Activated gamma-delta T cell treated with Interleukin-2 at 50 U/mL for 16 hours (primary cell): ENCODE results near the gene ZBTB20.

Experiments
- DNase-seq: peaks from one replicate; pipeline ENCODE4 v3.0.0-alpha.2; 2020

ZBTB20 gene

GRCh38 chr3:114664006-114664405 is 483.1 kb downstream of the ZBTB20 start:
- DNase-seq, result no peak

DNA sequence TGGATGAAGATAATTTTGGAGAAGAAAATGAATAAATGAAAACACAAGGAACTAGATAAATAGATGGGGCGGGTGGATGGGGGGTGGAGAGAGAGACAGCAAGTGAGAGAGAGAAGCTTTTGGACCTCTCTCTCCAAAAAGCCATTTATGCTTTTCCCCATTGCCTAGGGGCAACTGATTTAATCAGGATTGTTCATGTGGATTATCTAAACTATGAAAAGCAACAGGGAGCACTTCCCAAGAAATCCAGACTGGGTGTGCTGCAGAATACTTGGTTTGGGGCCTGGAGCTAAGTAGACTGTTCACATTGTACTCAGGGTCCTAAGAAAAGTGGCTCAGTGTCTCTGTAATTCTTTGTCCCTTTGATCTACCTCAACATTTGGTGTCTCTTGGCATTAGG is 486.3 kb downstream of the ZBTB20 start:
- DNase-seq, result no peak

DNA sequence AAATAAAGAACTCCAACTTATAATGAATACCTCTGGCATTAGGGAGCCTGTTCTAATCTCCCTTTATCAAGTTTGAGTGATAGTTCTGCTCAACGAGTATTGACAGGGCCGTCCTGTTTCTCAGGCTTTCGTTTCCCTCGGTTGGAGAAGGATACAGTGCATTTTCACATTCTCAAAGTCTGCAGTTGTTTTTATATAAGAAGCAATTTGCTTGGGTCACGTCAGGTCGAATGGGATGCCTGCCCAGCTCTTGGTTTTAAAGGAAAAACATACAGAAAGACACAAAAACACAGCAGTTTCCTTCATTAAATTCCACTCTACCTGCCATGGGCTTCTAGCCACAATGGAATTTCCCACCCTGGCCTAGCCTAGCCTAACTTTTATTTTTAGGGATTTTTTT is 487.0 kb downstream of the ZBTB20 start:
- DNase-seq, result no peak

- no peak for DNase-seq
Measured at GRCh38 chr3:114659109-114660061, 487.7 kb downstream of the ZBTB20 start.

GRCh38 chr3:114651555-114651954 is 495.5 kb downstream of the ZBTB20 start:
- DNase-seq, result no peak

GRCh38 chr3:114650808-114651207 is 496.3 kb downstream of the ZBTB20 start:
- no peak for DNase-seq

DNA sequence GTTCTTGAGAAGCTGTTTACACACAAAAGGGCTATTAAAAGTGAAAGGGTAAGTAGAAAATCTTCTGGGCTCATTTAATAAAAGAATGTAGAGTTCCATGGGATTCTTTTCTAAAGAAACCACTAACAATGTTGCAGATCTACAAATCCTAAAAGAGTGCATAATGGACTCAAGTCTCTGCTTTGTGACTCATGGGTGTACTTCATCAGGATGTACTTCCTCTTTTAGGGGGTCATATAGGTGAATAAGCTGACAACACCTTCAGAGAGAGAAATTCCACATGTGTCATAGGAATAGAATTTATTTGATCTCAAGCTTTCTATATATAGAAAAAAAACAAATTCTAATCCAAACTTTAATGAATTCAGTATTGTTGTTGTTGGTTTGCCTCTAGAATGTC is 497.8 kb downstream of the ZBTB20 start:
- no peak for DNase-seq

- no peak for DNase-seq
Measured at GRCh38 chr3:114646526-114646925, 500.6 kb downstream of the ZBTB20 start.

GRCh38 chr3:114645392-114645791 is 501.7 kb downstream of the ZBTB20 start:
- no peak for DNase-seq

DNA sequence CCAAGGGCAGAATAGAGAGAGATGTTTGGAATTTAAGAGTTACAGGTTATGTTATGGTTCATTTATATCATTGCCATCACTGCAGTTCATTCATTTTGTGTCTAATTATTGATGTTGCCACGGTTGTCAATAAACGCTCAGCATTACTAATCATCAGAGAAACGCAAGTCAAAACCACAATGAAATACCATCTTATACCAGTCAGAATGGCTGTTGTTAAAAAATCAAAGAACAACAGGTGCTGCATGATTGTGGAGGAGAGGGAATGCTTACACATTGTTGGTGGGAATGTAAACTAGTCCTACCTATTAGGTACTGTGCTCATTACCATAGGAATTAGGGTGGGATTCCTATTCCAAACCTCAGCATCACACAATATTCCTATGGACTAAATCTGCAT is 502.7 kb downstream of the ZBTB20 start:
- DNase-seq, result no peak

DNA sequence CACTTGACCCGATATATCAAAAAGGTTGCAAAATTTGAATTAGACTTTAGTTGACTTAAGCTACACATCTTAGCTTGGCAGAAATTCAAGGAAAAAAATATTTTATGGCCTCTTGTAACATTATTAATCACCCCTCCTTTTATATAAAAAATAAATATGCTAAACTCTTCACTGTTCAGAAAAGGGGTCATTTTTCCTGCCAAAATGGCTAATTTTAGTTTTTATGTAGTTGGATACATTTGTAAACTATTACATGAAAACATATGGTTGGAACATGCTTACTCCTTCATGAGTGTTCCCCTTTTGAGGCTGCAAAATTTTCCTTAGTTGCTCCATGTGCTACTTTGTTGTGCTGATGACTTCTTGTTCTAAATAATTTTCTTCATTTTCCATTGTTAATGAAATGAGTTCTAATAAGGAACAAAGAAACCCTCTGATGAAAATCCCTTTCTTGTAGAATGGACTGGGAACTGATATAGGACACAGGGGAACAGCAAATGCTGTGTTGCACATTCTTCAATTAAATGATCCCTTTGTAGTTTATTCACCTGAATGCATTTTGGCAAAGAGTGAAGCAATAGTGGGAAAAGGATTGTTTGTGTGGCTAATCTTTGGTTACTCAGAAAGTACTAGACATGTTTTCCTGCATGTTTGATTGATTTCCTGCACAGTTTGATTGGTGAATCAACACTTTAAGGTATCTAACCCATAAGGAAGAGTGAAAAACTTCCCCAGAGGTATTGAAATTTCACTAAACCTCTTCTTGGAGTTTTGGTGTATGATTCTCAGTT is 503.9 kb downstream of the ZBTB20 start:
- no peak for DNase-seq

GRCh38 chr3:114640126-114640525 is 507.0 kb downstream of the ZBTB20 start:
- no peak for DNase-seq

DNA sequence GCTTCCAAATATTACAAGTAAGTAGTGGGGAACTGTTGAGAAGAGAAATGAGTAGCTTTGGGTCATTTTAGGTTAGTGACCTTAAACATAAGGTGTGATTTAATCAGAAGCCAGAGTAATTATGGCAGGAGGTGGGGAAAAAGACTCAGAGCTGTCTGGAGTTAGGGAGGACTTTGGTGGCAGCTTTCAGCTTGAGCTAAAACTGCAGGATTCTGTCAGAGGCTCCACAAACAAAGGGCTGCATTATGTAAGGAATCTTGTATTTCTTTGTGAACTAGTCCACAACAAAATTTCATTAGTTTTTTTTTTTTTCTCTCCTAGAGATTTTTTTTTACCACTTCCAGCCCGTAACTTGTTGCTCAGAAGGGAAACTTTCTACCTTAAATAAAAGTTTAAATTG is 507.9 kb downstream of the ZBTB20 start:
- no peak for DNase-seq

GRCh38 chr3:114635878-114636277 is 511.2 kb downstream of the ZBTB20 start:
- DNase-seq, result no peak

GRCh38 chr3:114634635-114635034 is 512.5 kb downstream of the ZBTB20 start:
- DNase-seq, result no peak

DNA sequence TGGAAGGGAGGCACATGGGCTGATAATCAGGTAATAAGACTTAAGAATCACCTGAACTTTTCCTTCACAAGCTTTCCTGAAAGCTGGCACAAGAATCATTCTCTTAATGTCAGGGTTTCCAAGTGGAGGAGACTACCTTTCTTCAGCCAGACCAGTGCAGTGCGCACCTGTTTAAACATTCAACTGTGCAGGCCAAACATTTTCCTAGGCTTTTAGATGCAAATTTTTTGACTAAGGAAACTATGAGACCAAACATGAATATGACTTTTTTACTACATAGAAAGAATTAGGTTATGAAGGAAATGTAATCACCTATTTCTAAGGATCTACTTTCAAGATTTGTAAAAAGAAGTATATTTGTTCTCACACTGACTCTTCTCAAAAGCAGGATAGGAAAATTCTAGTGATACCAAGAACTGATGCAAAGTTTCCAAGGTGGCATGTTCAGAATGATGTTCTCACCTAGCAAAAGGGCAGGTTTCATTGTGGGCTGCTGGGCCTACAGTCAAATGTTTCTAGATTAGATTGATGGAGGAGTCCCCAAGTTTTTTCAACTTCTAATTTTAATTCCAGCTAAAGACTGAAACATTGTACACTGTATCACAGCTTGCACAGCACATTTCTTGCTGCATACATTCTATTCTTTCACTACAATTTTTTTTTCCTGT is 514.2 kb downstream of the ZBTB20 start:
- DNase-seq, result no peak

DNA sequence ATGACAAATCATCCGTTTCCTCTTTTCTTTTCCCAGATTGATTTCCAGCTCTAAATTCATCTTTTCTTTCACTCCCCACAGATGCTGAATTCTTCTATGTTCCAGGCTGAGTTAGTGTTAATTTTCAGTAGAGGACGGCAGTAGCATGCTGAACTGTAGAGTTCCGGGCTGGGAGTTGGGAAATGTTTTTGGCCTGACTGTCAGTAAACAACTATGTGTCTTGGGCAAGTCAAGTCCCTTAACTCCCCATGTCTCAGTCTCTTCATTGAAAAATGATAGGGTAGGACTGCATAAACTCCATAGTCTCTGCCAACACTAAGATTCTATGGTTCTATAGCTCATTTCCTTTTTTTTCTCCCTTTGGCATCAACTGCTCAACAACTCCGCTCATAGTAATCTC is 519.3 kb downstream of the ZBTB20 start:
- DNase-seq, result no peak

- no peak for DNase-seq
Measured at GRCh38 chr3:114626751-114627150, 520.3 kb downstream of the ZBTB20 start.

DNA sequence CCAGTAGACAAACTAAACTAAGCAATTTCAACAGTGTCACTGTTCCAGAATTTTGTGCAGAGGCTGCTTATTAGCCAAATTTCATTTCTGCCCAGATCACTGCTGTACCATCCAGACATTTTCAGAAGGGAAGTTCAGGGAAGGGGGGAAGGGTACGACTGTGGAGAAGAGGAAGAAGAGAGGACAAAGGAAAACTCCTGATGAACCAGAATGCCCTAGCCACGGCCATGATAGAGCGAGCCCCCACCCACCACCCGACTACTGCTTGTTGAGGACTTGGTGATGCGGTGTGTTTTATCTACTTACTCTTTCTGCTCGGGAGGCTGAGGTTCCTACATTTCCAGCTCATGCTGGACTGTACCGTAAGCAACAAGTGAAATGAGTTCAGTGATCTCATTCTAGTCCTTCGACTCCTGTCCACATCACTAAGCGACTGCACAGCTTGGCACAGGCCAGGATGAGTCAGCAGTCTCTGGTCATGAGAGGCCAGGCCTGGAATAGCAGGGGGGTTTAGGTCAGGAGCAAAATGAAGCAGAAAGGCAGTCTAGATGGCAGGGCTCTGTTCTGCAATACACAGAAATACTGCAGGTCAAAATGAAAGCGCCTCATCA is 522.4 kb downstream of the ZBTB20 start:
- no peak for DNase-seq

- no peak for DNase-seq
Measured at GRCh38 chr3:114624047-114624445, 523.0 kb downstream of the ZBTB20 start.

GRCh38 chr3:114623420-114624046 is 523.6 kb downstream of the ZBTB20 start:
- no peak for DNase-seq

DNA sequence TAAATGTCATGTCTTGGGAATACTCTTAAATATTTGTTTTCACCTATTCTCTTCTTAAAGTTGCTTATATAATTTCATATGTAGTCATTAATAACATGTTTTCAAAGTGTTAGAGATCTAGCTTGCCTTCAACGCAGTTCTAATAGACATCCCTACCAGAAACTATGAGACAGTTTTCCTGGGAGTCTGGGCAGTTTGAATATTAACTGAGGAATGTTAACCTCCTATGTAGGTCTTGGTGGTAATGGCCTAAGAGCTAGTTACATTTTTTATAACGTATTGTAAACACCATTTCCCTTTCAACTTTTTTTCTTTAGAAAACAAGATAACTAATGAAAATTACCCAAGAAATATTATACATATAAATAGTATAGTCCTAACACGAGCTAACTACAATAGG is 525.1 kb downstream of the ZBTB20 start:
- no peak for DNase-seq

GRCh38 chr3:114619771-114620170 is 527.3 kb downstream of the ZBTB20 start:
- no peak for DNase-seq
